Activated CD4-positive, alpha-beta T cell treated with anti-CD3 and anti-CD28 coated beads for 36 hours (primary cell): ENCODE measurements around the gene EN1. TPM values are rescaled to one million over a fixed set of nuclear protein-coding genes. Genes with fewer than 3 reads are reported as not detected.

ENCODE experiments used
- ATAC-seq: fragments of 200-7000 bp; cut with Tn5 transposase; one replicate; pipeline ENCODE4 v1.10.0; 2021; ENCODE audit warnings: mild to moderate bottlenecking, moderate library complexity
- CTCF ChIA-PET: fragments of 350-600 bp; sonication (Branson Sonifier 250); formaldehyde crosslinking; loops from one replicate; lab custom pipeline; 2021; ENCODE audit warnings: antibody characterized with exemption; lab: Charles Lee
- POLR2A ChIA-PET: fragments of 350-600 bp; sonication (Branson Sonifier 250); formaldehyde crosslinking; loops from one replicate; lab custom pipeline; 2021; ENCODE audit warnings: antibody characterized with exemption, inconsistent platforms; lab: Charles Lee
- DNase-seq: peaks from one replicate; pipeline ENCODE4 v3.0.0-alpha.2; 2020
- H3K27ac Mint-ChIP-seq: one replicate; pipeline ENCODE4 v1.8.0; 2021; ENCODE audit warnings: mixed read lengths
- H3K27me3 Mint-ChIP-seq: one replicate; pipeline ENCODE4 v1.8.0; 2021; ENCODE audit warnings: mixed read lengths
- H3K36me3 Mint-ChIP-seq: one replicate; pipeline ENCODE4 v1.8.0; 2021; ENCODE audit warnings: low read depth, mixed read lengths
- H3K4me1 Mint-ChIP-seq: one replicate; pipeline ENCODE4 v1.8.0; 2021; ENCODE audit warnings: mixed read lengths
- H3K4me3 Mint-ChIP-seq: one replicate; pipeline ENCODE4 v1.8.0; 2021; ENCODE audit warnings: mild to moderate bottlenecking, moderate library complexity, mixed read lengths
- H3K9me3 Mint-ChIP-seq: one replicate; pipeline ENCODE4 v1.8.0; 2021; ENCODE audit warnings: low read depth, mixed read lengths
- intact Hi-C, 2 experiments: fragments of 100-400 bp; cut with DNase I in 1 of 2; cut with micrococcal nuclease in 1 of 2; formaldehyde crosslinking; loops; one replicate each; pipeline versions ENCODE4 v1.14.2 to v1.15.1; 2022 to 2024; cut with DNase I, micrococcal nuclease
- total RNA-seq, 2 experiments: library from RNA; stranded (reverse); gene quantifications; one replicate each; pipeline ENCODE4 v1.2.3, GENCODE V29; 2021

EN1 gene
- total RNA-seq, 2 experiments from 2014 or later: not detected

GRCh38 chr2:118813601-118814339, 33.7 kb downstream of the EN1 start:
- Mint-ChIP-seq H3K4me1 (no peaks in the 10 kb centered on the region), H3K9me3 (no peaks in the 10 kb centered on the region), H3K36me3 (no peaks in the 10 kb centered on the region), H3K4me3 (no peak overlapping the region), H3K27me3 (peaks cover 46% of the 10 kb centered on the region), H3K27ac (no peak overlapping the region)
- ATAC-seq (no peak), DNase-seq (no peak)
- POLR2A ChIA-PET: no interaction called here
- CTCF ChIA-PET: no interaction called here
- intact Hi-C loops: no loop called here

DNA sequence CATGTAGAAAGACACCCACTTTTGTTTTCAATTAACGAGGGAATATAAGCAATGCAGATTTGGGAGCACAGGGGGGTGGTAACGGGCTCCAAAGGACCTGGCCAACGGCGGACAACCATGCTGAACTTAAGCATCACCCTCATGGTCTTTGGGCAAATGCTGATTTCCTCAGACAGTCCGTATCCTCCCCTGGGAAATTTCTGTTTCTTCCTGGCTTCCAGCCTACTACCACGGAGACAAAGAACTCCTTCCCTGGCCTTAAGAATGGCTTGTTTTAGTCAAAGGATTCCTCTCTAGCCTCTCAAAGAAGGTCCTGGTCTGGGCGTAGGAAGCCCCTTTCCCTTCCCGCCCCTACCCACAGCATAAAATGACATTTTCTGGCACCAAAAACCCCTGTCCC, 34.3 kb downstream of the EN1 start:
- no peak for DNase-seq
- H3K9me3 Mint-ChIP-seq: no peaks in the 10 kb centered on the region
- H3K4me3 Mint-ChIP-seq: no peak overlapping the region
- peaks cover 43% of the 10 kb centered on the region for H3K27me3 Mint-ChIP-seq
- no peak overlapping the region for H3K27ac Mint-ChIP-seq
- intact Hi-C loops: no loop called here
- no peak for ATAC-seq
- POLR2A ChIA-PET: no interaction called here
- H3K4me1 Mint-ChIP-seq: no peaks in the 10 kb centered on the region
- H3K36me3 Mint-ChIP-seq: no peaks in the 10 kb centered on the region
- CTCF ChIA-PET: no interaction called here

DNA sequence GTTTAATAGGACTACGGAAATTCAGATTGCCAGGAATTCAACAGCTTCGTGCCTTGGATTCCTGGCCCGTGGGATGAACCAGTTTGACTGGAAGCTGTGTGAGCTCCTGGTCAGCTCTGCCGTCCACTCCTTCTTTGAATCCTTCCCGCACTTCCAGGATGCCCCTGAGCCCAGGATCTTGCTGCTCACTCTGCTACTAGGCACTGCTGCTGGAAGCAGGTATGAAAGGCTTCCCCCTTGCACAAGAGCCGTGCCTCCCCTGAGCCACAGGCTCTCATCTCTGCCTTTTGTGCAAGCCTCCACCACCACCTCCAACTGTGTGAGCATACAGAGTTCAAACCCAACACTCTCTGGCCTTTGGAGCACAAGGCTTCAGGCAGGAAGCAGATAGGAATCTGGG, 34.9 kb downstream of the EN1 start:
- no peak overlapping the region for H3K4me3 Mint-ChIP-seq
- no peak overlapping the region for H3K27ac Mint-ChIP-seq
- ChIA-PET POLR2A (no interaction called here), CTCF (no interaction called here)
- DNase-seq: no peak
- no peaks in the 10 kb centered on the region for H3K36me3 Mint-ChIP-seq
- ATAC-seq: no peak
- peaks cover 44% of the 10 kb centered on the region for H3K27me3 Mint-ChIP-seq
- intact Hi-C loops: no loop called here
- no peaks in the 10 kb centered on the region for H3K9me3 Mint-ChIP-seq
- no peaks in the 10 kb centered on the region for H3K4me1 Mint-ChIP-seq

DNA sequence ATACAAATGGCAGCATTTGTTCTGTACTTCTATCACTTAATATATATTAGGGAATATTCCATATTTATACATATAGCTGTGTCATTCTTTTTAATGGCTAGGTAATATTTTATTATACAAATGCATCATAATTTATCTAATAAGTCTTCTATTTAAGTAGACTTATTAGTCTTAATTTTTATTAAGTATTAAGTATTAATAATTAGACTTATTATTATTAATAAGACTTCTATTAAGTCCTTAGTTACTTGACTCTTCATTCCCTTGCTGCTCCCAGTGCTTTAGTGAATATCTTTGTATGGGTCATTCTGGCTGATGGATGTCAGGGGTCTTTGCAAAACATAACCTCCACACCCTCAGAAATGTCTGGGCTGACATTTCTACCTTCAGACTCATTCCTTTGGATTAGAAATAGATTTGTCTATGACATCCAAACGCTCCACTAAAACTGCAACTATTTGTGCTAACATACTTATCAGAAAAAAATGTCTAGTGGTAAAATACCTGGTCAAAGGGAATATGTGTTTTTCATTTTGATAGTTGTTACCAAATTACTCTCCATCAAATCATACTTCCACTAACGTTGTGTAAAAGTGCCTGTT, 35.8 kb downstream of the EN1 start:
- Mint-ChIP-seq H3K27me3 (peaks cover 45% of the 10 kb centered on the region), H3K9me3 (no peaks in the 10 kb centered on the region), H3K4me3 (no peak overlapping the region), H3K27ac (no peak overlapping the region), H3K36me3 (no peaks in the 10 kb centered on the region), H3K4me1 (no peaks in the 10 kb centered on the region)
- intact Hi-C loops: no loop called here
- no peak for DNase-seq
- CTCF ChIA-PET: no interaction called here
- no peak for ATAC-seq
- POLR2A ChIA-PET: no interaction called here

DNA sequence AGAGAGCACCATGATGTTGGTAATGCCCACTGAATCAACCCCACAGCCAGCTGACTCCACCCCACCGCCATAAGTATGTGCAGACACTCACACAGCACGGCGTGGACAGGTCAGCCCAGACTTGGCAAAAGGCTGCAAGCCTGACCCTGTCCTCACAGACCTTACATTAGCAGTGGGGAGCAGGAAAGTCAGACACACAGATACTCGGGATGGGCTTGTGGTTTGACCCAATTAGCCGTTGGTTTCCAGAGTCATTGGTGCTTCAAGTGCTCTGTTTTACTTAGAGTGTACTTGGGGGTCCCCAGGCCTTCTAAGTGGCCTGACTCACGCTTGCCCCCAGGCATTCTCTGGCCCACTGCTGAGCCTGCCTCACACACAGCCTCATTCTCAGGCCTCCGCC, 36.7 kb downstream of the EN1 start:
- H3K9me3 Mint-ChIP-seq: no peaks in the 10 kb centered on the region
- no peak for DNase-seq
- CTCF ChIA-PET: no interaction called here
- no peak overlapping the region for H3K27ac Mint-ChIP-seq
- POLR2A ChIA-PET: no interaction called here
- H3K36me3 Mint-ChIP-seq: no peaks in the 10 kb centered on the region
- no peak overlapping the region for H3K4me3 Mint-ChIP-seq
- H3K4me1 Mint-ChIP-seq: no peaks in the 10 kb centered on the region
- intact Hi-C loops: no loop called here
- ATAC-seq: no peak
- peaks cover 48% of the 10 kb centered on the region for H3K27me3 Mint-ChIP-seq

DNA sequence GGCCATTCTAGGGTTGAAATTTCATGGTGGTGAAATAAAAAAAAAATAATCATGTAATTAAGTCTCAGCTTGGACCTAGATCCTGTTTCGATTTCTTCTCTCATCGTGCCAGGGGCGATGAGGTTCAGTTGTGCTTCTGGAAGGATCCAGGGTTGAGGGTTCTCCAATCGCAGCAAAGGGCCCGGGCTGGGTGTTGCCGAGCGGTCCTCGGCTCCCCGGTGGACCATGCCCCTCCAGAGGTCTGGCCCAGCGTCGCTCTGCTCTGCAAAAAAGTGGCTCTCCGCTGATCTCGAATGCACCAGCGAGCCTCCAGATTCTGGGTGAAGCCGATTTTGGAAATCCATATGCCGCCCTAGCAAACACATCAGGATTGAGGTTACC, 39.0 kb downstream of the EN1 start:
- DNase-seq (no peak), ATAC-seq (no peak)
- Mint-ChIP-seq H3K36me3 (no peaks in the 10 kb centered on the region), H3K27ac (no peak overlapping the region), H3K4me3 (peak overlapping the region; percentile 15), H3K4me1 (no peaks in the 10 kb centered on the region), H3K27me3 (peaks cover 50% of the 10 kb centered on the region), H3K9me3 (no peaks in the 10 kb centered on the region)
- CTCF ChIA-PET: interaction anchor here (0.6 kb wide), 1 partner anchor 47 kb away, joined by 3 read pairs; no protein-coding TSS in a partner anchor
- intact Hi-C loops: no loop called here
- POLR2A ChIA-PET: no interaction called here

DNA sequence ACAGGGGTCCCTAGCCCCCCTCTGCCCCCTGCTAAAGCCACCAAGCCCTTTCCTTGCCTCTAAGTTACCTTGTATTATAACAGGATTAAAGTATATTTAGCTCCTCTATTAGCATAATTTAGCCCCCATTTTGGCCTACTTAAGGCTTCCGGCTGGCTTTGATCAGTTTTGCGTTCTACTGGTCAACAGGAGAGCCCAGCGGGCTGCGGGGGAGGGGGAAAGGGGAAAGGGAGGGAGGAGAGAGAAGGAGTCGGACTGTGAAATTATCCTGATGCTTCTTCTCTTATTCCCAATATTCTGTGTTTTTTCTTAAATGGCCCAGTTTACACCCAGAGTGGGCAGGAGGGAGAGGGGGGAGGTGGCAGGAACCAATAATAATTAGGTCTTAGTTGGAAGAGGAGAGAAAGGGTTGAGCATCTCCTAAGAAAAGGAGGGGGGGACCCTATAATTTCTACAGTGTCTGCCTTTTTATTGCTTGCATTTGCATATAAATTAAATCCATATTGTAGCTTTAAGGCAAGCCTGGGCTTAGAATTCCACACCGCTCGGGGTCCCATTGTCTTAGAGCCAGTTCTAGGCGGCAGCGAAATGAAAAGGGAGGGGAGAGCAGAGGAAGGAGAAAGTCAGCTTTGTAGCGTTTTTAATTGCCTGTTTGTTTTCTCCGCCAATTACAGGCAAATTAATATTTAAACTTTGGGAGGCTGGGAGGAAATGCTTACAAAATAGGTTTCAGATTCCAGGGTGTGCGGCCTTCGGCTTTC, 39.6 kb downstream of the EN1 start:
- DNase-seq: no peak
- H3K36me3 Mint-ChIP-seq: no peaks in the 10 kb centered on the region
- H3K9me3 Mint-ChIP-seq: no peaks in the 10 kb centered on the region
- intact Hi-C loops: no loop called here
- H3K4me3 Mint-ChIP-seq: peak overlapping the region; percentile 15
- no peaks in the 10 kb centered on the region for H3K4me1 Mint-ChIP-seq
- POLR2A ChIA-PET: no interaction called here
- H3K27ac Mint-ChIP-seq: no peak overlapping the region
- ATAC-seq: no peak
- H3K27me3 Mint-ChIP-seq: peaks cover 54% of the 10 kb centered on the region
- CTCF ChIA-PET: interaction anchor here (0.6 to 1.0 kb wide), 2 partner anchors 41 to 48 kb away, joined by 3 read pairs; no protein-coding TSS in a partner anchor

DNA sequence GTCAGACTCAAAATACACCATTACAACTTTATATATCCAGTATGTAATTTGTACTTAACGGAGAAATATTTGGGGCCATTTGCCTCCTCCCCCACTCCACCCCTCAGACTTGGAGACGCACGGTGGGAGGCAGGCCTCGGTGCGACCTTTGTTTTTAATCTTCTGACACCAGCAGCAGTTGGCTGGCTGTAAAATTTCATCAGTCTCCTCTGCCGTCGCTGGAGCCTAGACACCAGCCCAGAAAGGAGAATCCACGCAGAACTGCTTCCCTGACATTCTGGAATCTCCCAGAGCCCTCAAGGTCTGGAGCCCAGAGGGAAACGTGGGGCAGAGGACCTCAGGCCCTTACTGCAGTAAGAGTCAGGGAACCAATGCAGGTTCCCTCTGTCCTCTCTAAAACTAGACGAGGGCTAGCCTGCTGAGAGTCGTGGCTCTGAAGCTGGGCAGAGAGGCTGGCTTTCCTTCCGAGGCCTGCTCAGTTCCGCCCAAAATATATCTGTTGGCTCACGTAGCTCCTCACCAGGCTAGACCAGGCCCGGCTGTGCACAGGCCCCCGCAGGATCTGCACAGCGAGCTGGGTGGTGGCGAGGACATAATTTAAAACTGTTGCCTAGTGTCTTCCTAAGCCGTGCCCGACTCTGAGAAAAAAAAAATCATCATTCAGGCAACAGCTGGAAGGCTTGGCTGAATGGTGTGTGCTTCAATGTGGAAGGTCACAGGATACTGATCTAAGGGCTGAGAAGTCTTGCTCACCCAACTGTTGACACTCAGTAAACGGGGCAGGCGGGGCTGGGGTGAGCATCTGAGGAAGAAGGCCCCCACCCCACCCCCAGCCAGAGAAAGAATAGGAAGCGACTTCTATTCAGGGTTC, 40.4 kb downstream of the EN1 start:
- DNase-seq: no peak
- no peaks in the 10 kb centered on the region for H3K9me3 Mint-ChIP-seq
- ChIA-PET CTCF (interaction anchor here (1.0 kb wide), 1 partner anchor 41 kb away, joined by 3 read pairs; no protein-coding TSS in a partner anchor), POLR2A (no interaction called here)
- ATAC-seq: no peak
- H3K27me3 Mint-ChIP-seq: peaks cover 54% of the 10 kb centered on the region
- H3K4me1 Mint-ChIP-seq: no peaks in the 10 kb centered on the region
- intact Hi-C loops: no loop called here
- no peaks in the 10 kb centered on the region for H3K36me3 Mint-ChIP-seq
- H3K27ac Mint-ChIP-seq: no peak overlapping the region
- no peak overlapping the region for H3K4me3 Mint-ChIP-seq

GRCh38 chr2:118805064-118805690, 42.3 kb downstream of the EN1 start:
- no peak overlapping the region for H3K27ac Mint-ChIP-seq
- peaks cover 48% of the 10 kb centered on the region for H3K27me3 Mint-ChIP-seq
- CTCF ChIA-PET: no interaction called here
- no peak for DNase-seq
- POLR2A ChIA-PET: no interaction called here
- ATAC-seq: no peak
- H3K36me3 Mint-ChIP-seq: no peaks in the 10 kb centered on the region
- intact Hi-C loops: no loop called here
- no peaks in the 10 kb centered on the region for H3K9me3 Mint-ChIP-seq
- H3K4me3 Mint-ChIP-seq: no peak overlapping the region
- no peaks in the 10 kb centered on the region for H3K4me1 Mint-ChIP-seq

DNA sequence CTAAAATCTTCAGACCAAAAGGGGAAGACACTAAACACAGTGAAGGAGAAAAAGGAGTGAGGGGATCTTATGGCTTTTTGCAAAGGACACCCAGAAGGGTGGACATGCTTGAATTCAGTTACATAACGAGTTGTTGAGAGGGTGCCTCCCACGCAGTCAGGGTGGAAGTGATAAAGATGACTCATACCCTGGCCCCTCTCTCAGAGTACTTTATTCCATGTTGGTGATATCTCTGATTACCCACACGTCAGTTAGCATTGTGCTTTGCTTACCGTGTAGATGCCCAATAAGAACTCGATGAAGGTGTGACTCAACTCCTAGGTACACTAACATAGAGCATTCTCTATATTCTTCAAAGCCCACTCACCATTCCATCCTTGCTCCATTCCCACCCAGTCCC, 44.4 kb downstream of the EN1 start:
- Mint-ChIP-seq H3K4me1 (no peaks in the 10 kb centered on the region), H3K27ac (no peak overlapping the region), H3K36me3 (no peaks in the 10 kb centered on the region), H3K4me3 (no peak overlapping the region), H3K9me3 (no peaks in the 10 kb centered on the region), H3K27me3 (peaks cover 41% of the 10 kb centered on the region)
- POLR2A ChIA-PET: no interaction called here
- CTCF ChIA-PET: no interaction called here
- ATAC-seq (no peak), DNase-seq (no peak)
- intact Hi-C loops: no loop called here

DNA sequence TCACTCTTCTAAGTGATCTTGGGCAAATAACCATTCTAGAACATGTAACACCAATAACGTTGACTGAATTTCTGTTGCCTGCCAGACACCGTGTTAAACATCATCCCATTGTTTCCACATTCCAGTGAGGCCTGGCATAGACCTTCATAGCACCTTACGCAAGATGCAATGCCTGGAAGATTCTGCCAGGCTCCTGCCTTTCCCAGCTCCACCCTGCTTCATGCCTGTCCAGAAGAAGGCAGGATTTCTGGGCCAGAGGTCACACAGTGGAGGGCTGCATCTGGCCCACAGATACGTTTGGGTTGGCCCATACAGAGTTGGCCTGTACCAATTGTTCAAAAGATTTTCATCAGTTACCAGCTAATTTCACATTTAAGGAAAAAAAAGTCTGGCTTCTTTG, 46.3 kb downstream of the EN1 start:
- POLR2A ChIA-PET: no interaction called here

More for the DNA sequence above, 46.3 kb downstream of the EN1 start:
- H3K36me3 Mint-ChIP-seq: no peaks in the 10 kb centered on the region
- no peaks in the 10 kb centered on the region for H3K4me1 Mint-ChIP-seq
- intact Hi-C loops: no loop called here
- DNase-seq (no peak), ATAC-seq (no peak)
- H3K27ac Mint-ChIP-seq: no peak overlapping the region
- peaks cover 39% of the 10 kb centered on the region for H3K27me3 Mint-ChIP-seq
- CTCF ChIA-PET: interaction anchor here (0.8 to 1.2 kb wide), 2 partner anchors 12 to 44 kb away, joined by 3 read pairs; no protein-coding TSS in a partner anchor
- H3K9me3 Mint-ChIP-seq: no peaks in the 10 kb centered on the region
- no peak overlapping the region for H3K4me3 Mint-ChIP-seq
